Mucosa of rectum (tissue), 2 donors: ENCODE data around the gene FAM229A.

Source experiments
- H3K27ac ChIP-seq, 2 donors: one replicate each; pipeline ENCODE4 v1.7.0; 2013; ENCODE audit warnings: inconsistent platforms in 2 of 2, low read depth in 2 of 2, low read length in 2 of 2
- H3K27me3 ChIP-seq, 2 donors: one replicate each; pipeline ENCODE4 v1.7.0; 2013; ENCODE audit warnings: low read length in 2 of 2; ENCODE audit not compliant: control insufficient read depth in 2 of 2, insufficient read depth in 2 of 2
- H3K36me3 ChIP-seq, 2 donors: one replicate each; pipeline ENCODE4 v1.7.0; 2013; ENCODE audit warnings: low read length in 2 of 2; ENCODE audit not compliant: control insufficient read depth in 2 of 2, insufficient read depth in 2 of 2
- H3K4me1 ChIP-seq, 2 donors: one replicate each; pipeline ENCODE4 v1.7.0; 2013; ENCODE audit warnings: low read length in 2 of 2, mild to moderate bottlenecking in 1 of 2; ENCODE audit not compliant: control insufficient read depth in 2 of 2, insufficient read depth in 2 of 2
- H3K4me3 ChIP-seq, 2 donors: one replicate each; pipeline ENCODE4 v1.7.0; 2013; ENCODE audit warnings: low read length in 2 of 2
- H3K9ac ChIP-seq, 2 donors: one replicate each; pipeline ENCODE4 v1.7.0; 2013; ENCODE audit warnings: low read length in 2 of 2, low read depth in 1 of 2, mild to moderate bottlenecking in 1 of 2
- H3K9me3 ChIP-seq, 2 donors: one replicate each; pipeline ENCODE4 v1.7.0; 2013; ENCODE audit warnings: low read length in 2 of 2; ENCODE audit not compliant: control insufficient read depth in 2 of 2
- donor health status: healthy.
- donor health status: Normal muscosa, but diverticular disease.

FAM229A gene

GRCh38 chr1:32394890-32395432, 32.7 kb upstream of the FAM229A start:
- Histone ChIP-seq H3K27ac (peak overlapping the region; percentile 95 to 97), H3K4me1 (peaks cover 13 to 17% of the 10 kb centered on the region in 2 donors), H3K4me3 (peak overlapping the region; percentile 93 to 97), H3K9me3 (no peaks in the 10 kb centered on the region), H3K36me3 (peaks cover 14 to 23% of the 10 kb centered on the region in 2 donors), H3K27me3 (no peaks in the 10 kb centered on the region), H3K9ac (peak overlapping the region; percentile 96 to 98)

GRCh38 chr1:32394141-32394889, 32.0 kb upstream of the FAM229A start, which contains the start of gene BSDC1:
BSDC1 (minus strand) TSS chr1:32394441; CDS start chr1:32394414, 27 bp downstream.
- H3K4me1 ChIP-seq, result peaks cover 13 to 17% of the 10 kb centered on the region in 2 donors
- H3K36me3 ChIP-seq, result peaks cover 17 to 26% of the 10 kb centered on the region in 2 donors
- H3K4me3 ChIP-seq, result peak within 1 kb of the TSS; percentile 93 to 97
- peak within 1 kb of the TSS; percentile 95 to 97 for H3K27ac ChIP-seq
- peak within 1 kb of the TSS; percentile 96 to 98 for H3K9ac ChIP-seq
- H3K9me3 ChIP-seq, result no peaks in the 10 kb centered on the region
- H3K27me3 ChIP-seq, result no peaks in the 10 kb centered on the region

- H3K27me3 ChIP-seq, result no peaks in the 10 kb centered on the region
- H3K27ac ChIP-seq, result peak overlapping the region; percentile 94 to 97
- peak overlapping the region; percentile 93 to 97 for H3K4me3 ChIP-seq
- H3K36me3 ChIP-seq, result peaks cover 17 to 29% of the 10 kb centered on the region in 2 donors
- H3K9ac ChIP-seq, result peak overlapping the region; percentile 96 to 98
- no peaks in the 10 kb centered on the region for H3K9me3 ChIP-seq
- H3K4me1 ChIP-seq, result peaks cover 13 to 17% of the 10 kb centered on the region in 2 donors
Measured at GRCh38 chr1:32393832-32394140, 31.5 kb upstream of the FAM229A start.

- H3K27me3 ChIP-seq, result no peaks in the 10 kb centered on the region
- H3K36me3 ChIP-seq, result peaks cover 22 to 34% of the 10 kb centered on the region in 2 donors
- H3K4me1 ChIP-seq, result peaks cover 13 to 17% of the 10 kb centered on the region in 2 donors
- no peaks in the 10 kb centered on the region for H3K9me3 ChIP-seq
- H3K27ac ChIP-seq, result no peak overlapping the region
- H3K4me3 ChIP-seq, result peak overlapping the region; percentile 93 to 97
- H3K9ac ChIP-seq, result peak overlapping the region in 1 of 2 donors; percentile 96
Measured at GRCh38 chr1:32393136-32393535, 30.9 kb upstream of the FAM229A start.

- H3K27me3 ChIP-seq, result no peaks in the 10 kb centered on the region
- no peak overlapping the region for H3K4me3 ChIP-seq
- H3K36me3 ChIP-seq, result peaks cover 25 to 38% of the 10 kb centered on the region in 2 donors
- H3K9me3 ChIP-seq, result no peaks in the 10 kb centered on the region
- no peak overlapping the region for H3K27ac ChIP-seq
- peaks cover 13 to 17% of the 10 kb centered on the region in 2 donors for H3K4me1 ChIP-seq
- no peak overlapping the region for H3K9ac ChIP-seq
Measured at GRCh38 chr1:32392325-32392724, 30.0 kb upstream of the FAM229A start.

- no peaks in the 10 kb centered on the region for H3K9me3 ChIP-seq
- H3K36me3 ChIP-seq, result peaks cover 33 to 47% of the 10 kb centered on the region in 2 donors
Measured at GRCh38 chr1:32390904-32391870, 28.9 kb upstream of the FAM229A start.

GRCh38 chr1:32388641-32389040, 26.4 kb upstream of the FAM229A start:
- Histone ChIP-seq H3K9ac (no peak overlapping the region), H3K4me3 (no peak overlapping the region), H3K9me3 (no peaks in the 10 kb centered on the region), H3K27ac (no peak overlapping the region), H3K36me3 (peaks cover 48 to 66% of the 10 kb centered on the region in 2 donors), H3K4me1 (peaks cover 7 to 12% of the 10 kb centered on the region in 2 donors), H3K27me3 (no peaks in the 10 kb centered on the region)

More at GRCh38 chr1:32390904-32391870, 28.9 kb upstream of the FAM229A start:
- Histone ChIP-seq H3K4me1 (peaks cover 13 to 17% of the 10 kb centered on the region in 2 donors), H3K9ac (no peak overlapping the region), H3K4me3 (no peak overlapping the region), H3K27me3 (no peaks in the 10 kb centered on the region), H3K27ac (no peak overlapping the region)

GRCh38 chr1:32386676-32387392, 24.5 kb upstream of the FAM229A start:
- Histone ChIP-seq H3K27me3 (no peaks in the 10 kb centered on the region), H3K36me3 (peaks cover 59 to 76% of the 10 kb centered on the region in 2 donors), H3K4me1 (no peaks in the 10 kb centered on the region), H3K27ac (no peak overlapping the region), H3K4me3 (no peak overlapping the region), H3K9me3 (no peaks in the 10 kb centered on the region), H3K9ac (no peak overlapping the region)

GRCh38 chr1:32380057-32380456, 17.8 kb upstream of the FAM229A start:
- Histone ChIP-seq H3K4me1 (no peaks in the 10 kb centered on the region), H3K9ac (no peak overlapping the region)

More at GRCh38 chr1:32380057-32380456, 17.8 kb upstream of the FAM229A start:
- Histone ChIP-seq H3K9me3 (no peaks in the 10 kb centered on the region), H3K27me3 (no peaks in the 10 kb centered on the region), H3K27ac (no peak overlapping the region), H3K4me3 (no peak overlapping the region), H3K36me3 (peaks cover 81 to 93% of the 10 kb centered on the region in 2 donors)
